Psoas muscle (tissue), 8 donors: ENCODE measurements around the gene DNAH12. TPM values are rescaled to one million over a fixed set of nuclear protein-coding genes. Genes with fewer than 3 reads are reported as not detected.

Experiments
- ATAC-seq, 4 donors: fragments of 200-7000 bp; cut with Tn5 transposase; one replicate each; pipeline ENCODE4 v1.9.1; 2020; ENCODE audit warnings: moderate library complexity in 3 of 4, mild to moderate bottlenecking in 2 of 4
- DNase-seq, 2 donors: peaks; one replicate each; pipeline ENCODE4 v3.0.0-alpha.2; 2020
- H3K27ac ChIP-seq: fragments of 200-600 bp; one replicate; pipeline ENCODE4 v1.8.0; 2022
- H3K27me3 ChIP-seq, 3 donors: fragments of 200-600 bp in 1 of 3; one replicate each; pipeline versions ENCODE4 v1.6.1 to v1.8.0; 2013 to 2022; ENCODE audit warnings: low read length in 2 of 3, mild to moderate bottlenecking in 2 of 3, moderate library complexity in 1 of 3; ENCODE audit not compliant: insufficient read depth in 3 of 3
- H3K36me3 ChIP-seq, 2 donors: fragments of 200-600 bp in 1 of 2; one replicate each; pipeline versions ENCODE4 v1.6.1 to v1.8.0; 2013 to 2022; ENCODE audit warnings: low read depth in 1 of 2, mild to moderate bottlenecking in 1 of 2, moderate library complexity in 1 of 2; ENCODE audit not compliant: insufficient read depth in 1 of 2
- H3K4me1 ChIP-seq: fragments of 200-600 bp; one replicate; pipeline ENCODE4 v1.8.0; 2022
- H3K4me3 ChIP-seq: fragments of 200-600 bp; one replicate; pipeline ENCODE4 v1.8.0; 2022; ENCODE audit warnings: mild to moderate bottlenecking
- H3K9me3 ChIP-seq: fragments of 200-600 bp; one replicate; pipeline ENCODE4 v1.8.0; 2022
- CTCF ChIP-seq: fragments of 200-600 bp; IDR thresholded peaks from one replicate; pipeline ENCODE4 v1.8.0; 2022; ENCODE audit warnings: antibody characterized with exemption
- WGBS, 3 donors: extraction: QIAGEN DNeasy Blood & Tissue Kit; methylation state at CpG; one replicate each; pipeline versions ENCODE4 v1.1.6 to v1.1.7; 2013; 5-methylcytosine and 5-hydroxymethylcytosine counted together
- intact Hi-C, 2 donors: fragments of 100-400 bp; cut with DNase I; formaldehyde crosslinking; loops; one replicate each; pipeline versions ENCODE4 v1.11.0 to v1.14.2; 2022
- polyA plus RNA-seq, 3 donors: library from polyadenylated mRNA; stranded (reverse); fragments of 200-250 nt; gene quantifications; one replicate each; pipeline ENCODE4 v1.2.3, GENCODE V29; 2013
- total RNA-seq, 4 donors: library from RNA; stranded (reverse); fragmentation: NEBNext Ultra II Directional in 2 of 4; extraction: Animal tissue kit (Norgen Biotek cat#: 25700) in 2 of 4; gene quantifications; one replicate each; pipeline versions ENCODE4 v1.2.1 to v1.2.4, GENCODE V29; 2021 to 2023
- donor health status: healthy with polysubstance abuse.
- donor health status: DM: no; HTN: no; CAD: no; lungs with moderate emphysema.
- donor health status: Bipolar disorder and iron deficiency.
- donor health status: healthy.
- donor health status: DM: yes; HTN: yes; CAD: no.
- donor health status: DM: no; HTN: no; CAD: no.
- donor health status: DM: no; HTN: no; CAD: no.
- donor health status: DM: yes; HTN: yes; CAD: no.

The DNAH12 gene
- total and polyA plus RNA-seq, 7 donors: under 0.01 to 0.34 (median 0.08) TPM; not detected in 1

DNA sequence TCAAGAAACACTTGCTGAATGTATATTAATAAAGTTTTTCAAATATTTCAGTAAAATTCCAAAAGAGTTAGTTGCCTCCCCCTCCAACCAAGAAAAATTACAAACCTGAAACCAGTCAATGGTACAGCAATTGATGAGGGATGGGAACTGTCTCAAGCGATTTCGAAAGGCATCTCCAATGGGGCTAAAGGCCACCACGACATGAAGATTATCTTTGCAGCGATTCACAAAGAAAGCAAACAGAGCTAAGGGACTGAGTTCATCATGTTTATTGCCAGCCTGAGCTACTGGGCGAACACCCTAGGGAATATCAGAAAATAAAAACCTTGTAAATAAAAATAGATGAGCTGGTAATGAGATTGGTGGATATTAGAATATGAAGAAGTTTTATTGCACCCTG is 152.4 kb downstream of the DNAH12 start:
- DNase-seq (no peak), ATAC-seq (no peak)
- no peaks in the 10 kb centered on the region for H3K27me3 ChIP-seq
- intact Hi-C loops: no loop called here
- WGBS, 3 donors: 84 to 87% (median 85%) methylated on average over 5 of the region's 5 CpGs
- H3K4me3 ChIP-seq: no peak overlapping the region
- H3K27ac ChIP-seq: no peak overlapping the region
- no peak for TF ChIP-seq CTCF
- no peaks in the 10 kb centered on the region for H3K4me1 ChIP-seq
- H3K9me3 ChIP-seq: no peaks in the 10 kb centered on the region
- no peaks in the 10 kb centered on the region for H3K36me3 ChIP-seq

DNA sequence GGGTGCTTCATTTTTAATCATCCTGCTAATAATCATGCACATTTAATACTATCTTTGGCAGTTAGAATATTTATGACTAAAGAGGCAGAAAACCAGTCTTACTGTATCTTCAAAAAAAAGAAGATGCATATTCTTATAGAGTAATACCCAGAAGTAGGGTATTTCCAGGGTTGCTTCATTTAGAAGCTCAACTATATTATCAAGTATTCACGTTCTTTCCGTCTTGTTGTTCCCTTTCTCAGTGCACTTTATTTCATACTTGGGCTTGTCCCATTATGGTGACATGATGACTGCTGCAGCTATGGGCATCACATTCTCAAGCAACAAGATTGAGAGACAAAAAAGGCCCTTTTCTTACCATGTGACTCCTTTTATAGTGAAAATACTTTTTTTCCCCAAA is 154.9 kb downstream of the DNAH12 start:
- intact Hi-C loops: no loop called here
- Histone ChIP-seq H3K4me3 (no peak overlapping the region), H3K36me3 (no peaks in the 10 kb centered on the region), H3K4me1 (no peaks in the 10 kb centered on the region), H3K27me3 (no peaks in the 10 kb centered on the region), H3K27ac (no peak overlapping the region), H3K9me3 (no peaks in the 10 kb centered on the region)
- WGBS, 3 donors: 82 to 92% (median 84%) methylated on average over 2 of the region's 2 CpGs
- no peak for ATAC-seq
- no peak for DNase-seq
- TF ChIP-seq CTCF: no peak

- no peak for TF ChIP-seq CTCF
- Histone ChIP-seq H3K27ac (no peak overlapping the region), H3K9me3 (no peaks in the 10 kb centered on the region), H3K4me3 (no peak overlapping the region), H3K4me1 (no peaks in the 10 kb centered on the region), H3K36me3 (no peaks in the 10 kb centered on the region), H3K27me3 (no peaks in the 10 kb centered on the region)
- WGBS, 3 donors: 84 to 87% (median 85%) methylated on average over 4 of the region's 4 CpGs
- DNase-seq (no peak), ATAC-seq (no peak)
- intact Hi-C loops: no loop called here
Measured at GRCh38 chr3:57386307-57386706, 157.8 kb downstream of the DNAH12 start.

GRCh38 chr3:57385498-57385897 is 158.6 kb downstream of the DNAH12 start:
- Histone ChIP-seq H3K27me3 (no peaks in the 10 kb centered on the region), H3K4me1 (no peaks in the 10 kb centered on the region), H3K9me3 (no peaks in the 10 kb centered on the region), H3K36me3 (no peaks in the 10 kb centered on the region), H3K4me3 (no peak overlapping the region), H3K27ac (no peak overlapping the region)
- intact Hi-C loops: no loop called here
- WGBS, 3 donors: 39 to 67% (median 61%) methylated on average over 5 of the region's 5 CpGs
- no peak for TF ChIP-seq CTCF
- ATAC-seq (no peak), DNase-seq (no peak)

DNA sequence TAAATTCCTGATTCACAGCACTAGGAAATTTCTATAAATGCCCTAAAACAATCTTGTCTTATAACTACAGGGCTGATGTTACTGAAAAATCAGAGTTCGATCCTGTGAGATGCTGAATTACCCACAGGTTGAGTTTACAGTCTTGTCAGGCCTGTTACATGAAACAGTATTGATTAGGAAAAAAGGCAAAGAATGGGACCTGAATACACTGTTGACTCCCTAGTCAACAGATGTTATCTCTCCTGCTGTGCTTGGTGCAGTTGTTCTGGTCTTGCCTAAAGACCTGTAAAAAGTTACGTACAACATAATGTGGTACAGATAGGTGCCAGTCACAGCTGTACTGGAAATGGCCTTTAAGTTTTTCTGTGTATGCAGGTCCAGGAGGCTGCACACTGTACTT is 160.3 kb downstream of the DNAH12 start:
- H3K27ac ChIP-seq: no peak overlapping the region
- no peak for ATAC-seq
- H3K4me3 ChIP-seq: no peak overlapping the region
- DNase-seq: no peak
- TF ChIP-seq CTCF: no peak
- intact Hi-C loops: no loop called here
- no peaks in the 10 kb centered on the region for H3K36me3 ChIP-seq
- 92 to 97% (median 93%) methylated on average over 2 of the region's 2 CpGs for WGBS, 3 donors
- H3K9me3 ChIP-seq: no peaks in the 10 kb centered on the region
- no peaks in the 10 kb centered on the region for H3K4me1 ChIP-seq
- no peaks in the 10 kb centered on the region for H3K27me3 ChIP-seq
